GM21723 (cell line): ENCODE data around the gene CHKA.
A peak's percentile ranks its signal among the peaks of the same experiment; 100 is the strongest.

Experiments
- ATAC-seq: cut with Tn5 transposase; IDR thresholded peaks from one replicate; pipeline ENCODE4 v1.9.1; 2021; ENCODE audit warnings: mild to moderate bottlenecking, moderate library complexity; ENCODE audit not compliant: unreplicated experiment

Gene CHKA

GRCh38 chr11:68048681-68049508 lies 72.3 kb downstream of the CHKA start:
- ATAC-seq: no peak

GRCh38 chr11:68047437-68048290 lies 73.5 kb downstream of the CHKA start:
- no peak for ATAC-seq

GRCh38 chr11:68044898-68045351 lies 76.3 kb downstream of the CHKA start:
- ATAC-seq: no peak

- ATAC-seq: no peak
Observed at GRCh38 chr11:68044145-68044813, 76.9 kb downstream of the CHKA start.

GRCh38 chr11:68043349-68044144 lies 77.6 kb downstream of the CHKA start:
- ATAC-seq: no peak

GRCh38 chr11:68043029-68043348 lies 78.2 kb downstream of the CHKA start:
- ATAC-seq: no peak

- no peak for ATAC-seq
Observed at GRCh38 chr11:68042219-68043028, 78.8 kb downstream of the CHKA start.

- ATAC-seq: no peak
Observed at GRCh38 chr11:68041617-68042218, 79.5 kb downstream of the CHKA start.

- no peak for ATAC-seq
Observed at GRCh38 chr11:68040957-68041591, 80.1 kb downstream of the CHKA start.

GRCh38 chr11:68040101-68040956 lies 80.9 kb downstream of the CHKA start:
- peak; percentile 58 for ATAC-seq

GRCh38 chr11:68039526-68040086 lies 81.6 kb downstream of the CHKA start:
- ATAC-seq: no peak

GRCh38 chr11:68038718-68039525 lies 82.3 kb downstream of the CHKA start, which contains the start of gene TCIRG1:
TSS of gene TCIRG1 (plus strand) at chr11:68039025. CDS start at chr11:68041272, 2,247 bp downstream.
- ATAC-seq: peak; percentile 39

GRCh38 chr11:68038226-68038717 lies 82.9 kb downstream of the CHKA start:
- no peak for ATAC-seq

GRCh38 chr11:68037411-68038225 lies 83.6 kb downstream of the CHKA start:
- ATAC-seq: no peak

- no peak for ATAC-seq
Observed at GRCh38 chr11:68036717-68037239, 84.4 kb downstream of the CHKA start.
